ENCODE data around the gene PCBP3.

Gene PCBP3

DNA sequence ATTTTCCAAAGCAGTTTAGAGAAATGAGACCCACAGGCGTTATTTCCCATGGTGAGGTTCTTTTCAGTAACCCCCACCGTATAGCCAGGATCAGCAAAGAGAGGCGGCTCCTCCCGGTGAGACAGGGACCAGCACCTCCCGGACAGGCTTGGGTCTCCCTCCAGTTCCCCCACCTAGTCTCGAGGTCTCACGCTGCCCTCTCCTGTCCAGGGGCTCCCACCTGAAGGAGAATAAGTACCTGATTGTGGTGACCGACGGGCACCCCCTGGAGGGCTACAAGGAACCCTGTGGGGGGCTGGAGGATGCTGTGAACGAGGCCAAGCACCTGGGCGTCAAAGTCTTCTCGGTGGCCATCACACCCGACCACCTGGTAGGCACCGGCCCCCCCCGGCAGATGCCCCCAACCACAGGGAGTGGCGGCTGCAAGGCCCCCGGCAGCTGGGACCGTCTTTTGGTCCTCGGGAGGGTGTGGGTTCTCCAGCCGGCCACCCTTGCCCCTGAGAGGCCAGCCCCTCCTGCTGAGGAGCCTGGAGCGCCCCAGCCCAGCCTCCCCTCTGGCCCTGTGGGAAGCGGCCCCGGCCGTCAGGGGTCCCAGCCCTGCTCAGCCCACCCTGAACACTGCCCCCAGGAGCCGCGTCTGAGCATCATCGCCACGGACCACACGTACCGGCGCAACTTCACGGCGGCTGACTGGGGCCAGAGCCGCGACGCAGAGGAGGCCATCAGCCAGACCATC lies 343.0 kb downstream of the PCBP3 start:
- Histone ChIP-seq H3K9ac (ENCODE audit: low read depth, low read length) (no peak overlapping the region), H3K36me3 (ENCODE audit: insufficient read depth, low read length) (no peaks in the 10 kb centered on the region)

DNA sequence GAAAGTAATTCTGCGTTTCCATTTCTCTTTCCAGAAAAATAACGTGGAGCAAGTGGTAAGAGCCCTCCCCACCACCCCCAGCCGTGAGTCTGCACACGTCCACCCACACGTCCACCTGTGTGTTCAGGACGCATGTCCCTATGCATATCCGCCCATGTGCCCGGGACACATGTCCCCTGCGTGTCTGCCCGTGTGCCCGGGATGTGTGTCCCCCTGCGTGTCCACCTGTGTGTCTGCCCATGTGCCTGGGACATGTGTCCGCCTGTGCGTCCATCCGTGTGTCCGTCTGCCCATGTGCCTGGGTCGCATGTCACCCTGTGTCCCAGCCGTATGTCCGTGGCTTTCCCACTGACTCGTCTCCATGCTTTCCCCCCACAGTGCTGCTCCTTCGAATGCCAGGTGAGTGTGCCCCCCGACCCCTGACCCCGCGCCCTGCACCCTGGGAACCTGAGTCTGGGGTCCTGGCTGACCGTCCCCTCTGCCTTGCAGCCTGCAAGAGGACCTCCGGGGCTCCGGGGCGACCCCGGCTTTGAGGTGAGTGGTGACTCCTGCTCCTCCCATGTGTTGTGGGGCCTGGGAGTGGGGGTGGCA lies 343.7 kb downstream of the PCBP3 start:
- Histone ChIP-seq H3K9ac (ENCODE audit: low read depth, low read length) (no peak overlapping the region), H3K9me3 (ENCODE audit: insufficient read depth, low read length, severe bottlenecking) (no peaks in the 10 kb centered on the region), H3K36me3 (ENCODE audit: insufficient read depth, low read length) (no peaks in the 10 kb centered on the region), H3K27me3 (ENCODE audit: insufficient read depth, low read length, poor library complexity) (no peaks in the 10 kb centered on the region), H3K4me2 (ENCODE audit: insufficient read depth, low read length) (no peak overlapping the region), H3K4me1 (ENCODE audit: insufficient read depth, low read length) (no peaks in the 10 kb centered on the region), H3K4me3 (ENCODE audit: low read depth in 1 of 2, low read length in 2 of 2) (no peak overlapping the region), H4K20me1 (ENCODE audit: insufficient read depth, low read length) (no peaks in the 10 kb centered on the region), H3K79me2 (ENCODE audit: insufficient read depth, low read length) (no peaks in the 10 kb centered on the region), H3K27ac (ENCODE audit: low read length) (no peak overlapping the region), H2AFZ (ENCODE audit: low read depth, low read length) (no peak overlapping the region)
- no peak for DNase-seq
- TF ChIP-seq, protein P1, sequence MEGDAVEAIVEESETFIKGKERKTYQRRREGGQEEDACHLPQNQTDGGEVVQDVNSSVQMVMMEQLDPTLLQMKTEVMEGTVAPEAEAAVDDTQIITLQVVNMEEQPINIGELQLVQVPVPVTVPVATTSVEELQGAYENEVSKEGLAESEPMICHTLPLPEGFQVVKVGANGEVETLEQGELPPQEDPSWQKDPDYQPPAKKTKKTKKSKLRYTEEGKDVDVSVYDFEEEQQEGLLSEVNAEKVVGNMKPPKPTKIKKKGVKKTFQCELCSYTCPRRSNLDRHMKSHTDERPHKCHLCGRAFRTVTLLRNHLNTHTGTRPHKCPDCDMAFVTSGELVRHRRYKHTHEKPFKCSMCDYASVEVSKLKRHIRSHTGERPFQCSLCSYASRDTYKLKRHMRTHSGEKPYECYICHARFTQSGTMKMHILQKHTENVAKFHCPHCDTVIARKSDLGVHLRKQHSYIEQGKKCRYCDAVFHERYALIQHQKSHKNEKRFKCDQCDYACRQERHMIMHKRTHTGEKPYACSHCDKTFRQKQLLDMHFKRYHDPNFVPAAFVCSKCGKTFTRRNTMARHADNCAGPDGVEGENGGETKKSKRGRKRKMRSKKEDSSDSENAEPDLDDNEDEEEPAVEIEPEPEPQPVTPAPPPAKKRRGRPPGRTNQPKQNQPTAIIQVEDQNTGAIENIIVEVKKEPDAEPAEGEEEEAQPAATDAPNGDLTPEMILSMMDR (IDR thresholded peaks at IDR 0.05; ENCODE audit: borderline replicate concordance, extremely low read depth, low read length, poor library complexity, severe bottlenecking), result no peak
- TF ChIP-seq EZH2 (IDR thresholded peaks at IDR 0.05; ENCODE audit: borderline replicate concordance, low read depth, low read length, severe bottlenecking), result no peak
- ATAC-seq (ENCODE audit: insufficient read depth, low read depth), result no peak

More for the DNA sequence above, 343.0 kb downstream of the PCBP3 start:
- Histone ChIP-seq H3K9me3 (ENCODE audit: insufficient read depth, low read length, severe bottlenecking) (no peaks in the 10 kb centered on the region), H3K4me2 (ENCODE audit: insufficient read depth, low read length) (no peak overlapping the region), H3K27ac (ENCODE audit: low read length) (no peak overlapping the region), H4K20me1 (ENCODE audit: insufficient read depth, low read length) (no peaks in the 10 kb centered on the region), H3K4me1 (ENCODE audit: insufficient read depth, low read length) (peaks cover 5% of the 10 kb centered on the region), H2AFZ (ENCODE audit: low read depth, low read length) (no peak overlapping the region), H3K27me3 (ENCODE audit: insufficient read depth, low read length, poor library complexity) (no peaks in the 10 kb centered on the region), H3K79me2 (ENCODE audit: insufficient read depth, low read length) (no peaks in the 10 kb centered on the region), H3K4me3 (ENCODE audit: low read depth in 1 of 2, low read length in 2 of 2) (no peak overlapping the region)
- TF ChIP-seq, protein P1 (IDR thresholded peaks at IDR 0.05; ENCODE audit: borderline replicate concordance, extremely low read depth, low read length, poor library complexity, severe bottlenecking), result no peak
- TF ChIP-seq EZH2 (IDR thresholded peaks at IDR 0.05; ENCODE audit: borderline replicate concordance, low read depth, low read length, severe bottlenecking), result no peak
- ATAC-seq (ENCODE audit: insufficient read depth, low read depth), result no peak
- DNase-seq, result no peak

DNA sequence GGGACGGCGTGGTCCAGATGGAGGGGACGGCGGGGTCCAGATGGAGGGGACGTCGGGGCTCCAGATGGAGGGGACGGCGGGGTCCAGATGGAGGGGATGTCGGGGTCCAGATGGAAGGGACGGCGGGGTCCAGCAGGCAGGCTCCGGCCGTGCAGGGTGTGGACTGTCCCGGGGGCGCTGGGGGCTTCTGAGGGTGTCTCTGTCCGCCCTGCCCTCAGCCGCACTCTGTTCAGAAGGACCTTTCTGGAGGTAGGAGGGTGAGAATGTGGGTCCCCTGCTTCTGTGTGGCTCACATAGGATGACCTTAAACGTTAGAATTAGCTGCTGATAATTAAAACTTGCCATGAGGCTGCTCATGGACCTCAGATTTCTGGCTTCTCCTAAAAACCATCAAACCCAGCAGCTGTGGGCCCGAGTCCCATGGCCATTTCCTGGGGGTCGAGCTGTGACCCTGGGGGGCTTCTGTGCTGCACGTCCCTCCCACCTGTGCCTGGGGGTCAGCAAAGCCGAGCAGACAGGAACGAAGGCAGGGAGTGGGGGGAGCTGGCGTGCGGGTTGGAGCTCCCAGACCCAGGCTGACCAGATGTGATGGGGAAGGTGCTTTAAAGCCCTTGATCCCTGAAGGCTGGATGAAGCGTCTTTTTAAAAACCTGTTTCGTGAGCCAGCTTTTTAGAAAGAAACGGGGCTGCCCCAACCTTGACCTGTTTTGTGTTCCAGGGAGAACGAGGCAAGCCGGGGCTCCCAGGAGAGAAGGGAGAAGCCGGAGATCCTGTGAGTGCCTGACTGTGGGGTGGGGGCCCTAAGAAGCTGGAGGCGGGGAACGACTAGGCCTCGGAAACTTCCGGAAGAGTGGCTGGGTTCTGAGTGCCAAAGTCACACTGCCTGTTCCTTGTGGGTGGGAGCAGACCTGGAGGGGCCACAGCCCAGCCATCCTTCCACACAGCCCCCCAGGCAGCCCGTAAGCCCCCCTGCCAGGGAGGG lies 345.1 kb downstream of the PCBP3 start:
- Histone ChIP-seq H3K4me3 (ENCODE audit: low read depth in 1 of 2, low read length in 2 of 2) (no peak overlapping the region), H2AFZ (ENCODE audit: low read depth, low read length) (no peak overlapping the region), H4K20me1 (ENCODE audit: insufficient read depth, low read length) (no peaks in the 10 kb centered on the region), H3K9me3 (ENCODE audit: insufficient read depth, low read length, severe bottlenecking) (no peaks in the 10 kb centered on the region), H3K4me2 (ENCODE audit: insufficient read depth, low read length) (no peak overlapping the region), H3K36me3 (ENCODE audit: insufficient read depth, low read length) (no peaks in the 10 kb centered on the region), H3K4me1 (ENCODE audit: insufficient read depth, low read length) (no peaks in the 10 kb centered on the region), H3K27ac (ENCODE audit: low read length) (no peak overlapping the region), H3K9ac (ENCODE audit: low read depth, low read length) (no peak overlapping the region), H3K79me2 (ENCODE audit: insufficient read depth, low read length) (no peaks in the 10 kb centered on the region), H3K27me3 (ENCODE audit: insufficient read depth, low read length, poor library complexity) (no peaks in the 10 kb centered on the region)
- ATAC-seq (ENCODE audit: insufficient read depth, low read depth), result no peak
- DNase-seq, result no peak
- TF ChIP-seq, protein P1 (IDR thresholded peaks at IDR 0.05; ENCODE audit: borderline replicate concordance, extremely low read depth, low read length, poor library complexity, severe bottlenecking), result no peak
- no peak for TF ChIP-seq EZH2 (IDR thresholded peaks at IDR 0.05; ENCODE audit: borderline replicate concordance, low read depth, low read length, severe bottlenecking)
